Spleen (tissue), 7 donors: ENCODE measurements around the gene PLXNC1.

ENCODE experiments used
- CTCF ChIP-seq, 11 experiments: fragments of 200-600 bp in 7 of 11; fragments of 450-650 bp in 4 of 11; sonication (generic) in 4 of 11; IDR thresholded peaks in 8 of 11; conservative IDR thresholded peaks in 3 of 11; 1 replicate in 7 of 11; 2 replicates in 4 of 11; pipeline versions ENCODE4 v1.4.0 to v1.8.0; 2016 to 2021; ENCODE audit warnings: antibody characterized with exemption in 11 of 11, inconsistent platforms in 4 of 11, mild to moderate bottlenecking in 1 of 11
- POLR2A ChIP-seq, 3 donors: fragments of 450-650 bp; IDR thresholded peaks; one replicate each; pipeline ENCODE4 v1.5.1; 2017; ENCODE audit warnings: antibody characterized with exemption in 3 of 3, mild to moderate bottlenecking in 1 of 3
- donor health status: DM: no; HTN: no; CAD: no; lungs with moderate emphysema.
- donor health status: DM: no; HTN: no; CAD: no.
- donor health status: DM: no; HTN: no; CAD: no.

DNA sequence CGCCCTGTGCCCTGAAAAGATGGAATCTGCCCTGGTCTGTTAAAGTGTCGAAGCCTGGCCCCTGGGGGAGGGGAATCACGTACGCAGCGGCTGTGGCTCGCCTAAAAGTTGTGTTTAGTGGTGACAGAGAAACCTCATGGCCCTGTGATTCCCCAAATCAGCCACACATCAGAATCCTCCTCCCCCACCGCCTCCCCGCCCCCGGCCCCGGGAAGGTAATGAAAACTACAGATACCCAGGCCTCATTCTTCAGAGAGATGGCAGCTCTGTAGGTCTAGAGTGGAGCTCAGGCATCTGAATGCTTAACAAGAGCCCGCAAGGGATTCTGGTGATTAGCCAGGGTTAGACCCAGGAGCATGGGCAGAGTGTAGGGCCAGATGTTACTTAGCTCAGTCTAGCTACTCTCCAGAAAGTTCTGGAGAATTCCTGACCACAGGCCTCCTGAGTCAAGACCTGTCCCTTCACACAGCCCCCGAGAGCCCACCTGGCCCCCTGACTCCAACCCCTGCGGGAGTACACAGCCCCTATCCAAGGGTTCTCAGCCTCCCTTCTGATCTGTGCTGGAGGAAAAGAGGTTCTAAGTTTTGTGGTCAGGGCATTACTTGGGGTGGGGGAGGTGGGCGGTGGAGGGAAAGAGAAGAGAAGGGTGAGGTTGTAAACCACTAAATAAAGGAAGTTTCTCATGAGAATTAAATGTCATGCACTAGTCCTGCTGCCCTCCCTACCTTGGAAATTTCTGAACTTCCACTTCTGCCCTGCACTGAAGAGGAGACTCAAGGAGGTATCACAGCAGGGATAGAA lies 114.8 kb downstream of the PLXNC1 start:
- no peak for TF ChIP-seq CTCF (IDR thresholded peaks at IDR 0.05 in 8 of 11, conservative IDR thresholded peaks at IDR 0.05 in 3 of 11)
- no peak for TF ChIP-seq POLR2A (IDR thresholded peaks at IDR 0.05)
